Frontal cortex (tissue), 4 donors: Measurements from ENCODE around the gene BCLAF1. TPM values are rescaled to one million over a fixed set of nuclear protein-coding genes. Genes with fewer than 3 reads are reported as not detected.
"Not testable (repeated sequence)": the region's sequence is repeated elsewhere in the genome, so short reads cannot be mapped to it uniquely, and the experiment has no call there.

ENCODE experiments used
- DNase-seq, 2 donors: peaks; one replicate each; pipeline ENCODE4 v3.0.0; 2012; ENCODE audit warnings: low spot score in 2 of 2
- FAIRE-seq: peaks from 2 replicates; lab custom pipeline; 2012; peaks lifted over from hg19 to GRCh38; lab: Jason Lieb, UNC
- total RNA-seq: library from RNA; depleted of rRNA; stranded (reverse); fragments of >200 nt; gene quantifications from one replicate; pipeline ENCODE4 v1.2.3, GENCODE V29; 2014
- donor health status: control.
- donor health status: control.
- donor health status: control.

BCLAF1 gene
- total RNA-seq, 1 donor from 2014 or later: 170 TPM

DNA sequence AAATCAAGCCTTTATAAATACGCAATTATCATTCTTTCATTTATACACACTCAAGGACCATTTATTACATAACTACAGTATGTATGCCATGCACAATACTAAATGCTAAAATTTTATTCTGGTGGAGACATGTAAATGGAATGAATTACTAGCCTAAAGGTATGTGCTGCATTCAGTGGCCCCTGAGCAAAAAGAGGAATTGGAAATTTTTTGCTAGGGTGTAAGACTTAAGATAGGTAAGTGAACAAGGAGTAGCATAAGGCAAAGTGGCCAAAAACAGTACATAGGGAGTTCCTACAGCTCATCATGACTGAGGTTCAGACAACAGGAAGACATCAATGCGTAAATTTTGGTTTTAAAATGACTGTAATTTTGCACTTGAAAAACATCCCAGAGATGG, 37.2 kb downstream of the BCLAF1 start:
- FAIRE-seq: no peak

DNA sequence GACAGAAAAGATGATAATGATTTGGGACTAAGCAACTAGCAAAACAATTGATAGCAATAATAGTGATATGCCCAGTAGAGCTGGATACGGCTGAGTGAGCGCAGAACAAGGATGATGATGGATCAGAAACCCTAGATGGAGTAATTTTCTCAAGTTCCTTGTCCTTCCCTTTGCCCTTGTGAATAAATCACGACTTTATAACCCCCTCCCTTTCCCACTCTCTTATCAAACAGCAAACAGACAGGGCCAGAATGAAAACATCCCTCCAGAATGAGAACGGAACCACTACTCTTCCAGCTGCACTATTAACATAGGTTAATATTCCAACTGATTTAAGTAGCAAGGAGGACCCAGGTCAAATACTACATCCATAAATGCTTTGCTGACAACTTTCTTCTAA, 38.3 kb downstream of the BCLAF1 start:
- FAIRE-seq: no peak
- DNase-seq: no peak

More for the DNA sequence above, 37.2 kb downstream of the BCLAF1 start:
- DNase-seq: no peak

DNA sequence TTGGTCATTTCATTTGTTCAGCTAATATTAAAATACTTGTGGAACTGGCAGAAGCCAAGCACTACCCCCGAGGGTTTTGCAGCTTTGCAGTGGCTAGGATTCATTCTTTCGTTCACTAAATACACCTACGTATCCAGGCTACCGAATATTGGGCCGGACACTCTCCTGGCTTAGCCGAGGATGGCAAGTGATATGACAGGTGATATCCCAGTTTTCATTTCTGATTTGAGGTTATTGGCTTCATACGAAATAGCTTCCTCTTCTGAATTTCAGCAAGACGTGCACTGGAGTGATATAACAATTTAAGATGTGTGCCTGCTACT, 39.0 kb downstream of the BCLAF1 start:
- no peak for DNase-seq
- FAIRE-seq: no peak

DNA sequence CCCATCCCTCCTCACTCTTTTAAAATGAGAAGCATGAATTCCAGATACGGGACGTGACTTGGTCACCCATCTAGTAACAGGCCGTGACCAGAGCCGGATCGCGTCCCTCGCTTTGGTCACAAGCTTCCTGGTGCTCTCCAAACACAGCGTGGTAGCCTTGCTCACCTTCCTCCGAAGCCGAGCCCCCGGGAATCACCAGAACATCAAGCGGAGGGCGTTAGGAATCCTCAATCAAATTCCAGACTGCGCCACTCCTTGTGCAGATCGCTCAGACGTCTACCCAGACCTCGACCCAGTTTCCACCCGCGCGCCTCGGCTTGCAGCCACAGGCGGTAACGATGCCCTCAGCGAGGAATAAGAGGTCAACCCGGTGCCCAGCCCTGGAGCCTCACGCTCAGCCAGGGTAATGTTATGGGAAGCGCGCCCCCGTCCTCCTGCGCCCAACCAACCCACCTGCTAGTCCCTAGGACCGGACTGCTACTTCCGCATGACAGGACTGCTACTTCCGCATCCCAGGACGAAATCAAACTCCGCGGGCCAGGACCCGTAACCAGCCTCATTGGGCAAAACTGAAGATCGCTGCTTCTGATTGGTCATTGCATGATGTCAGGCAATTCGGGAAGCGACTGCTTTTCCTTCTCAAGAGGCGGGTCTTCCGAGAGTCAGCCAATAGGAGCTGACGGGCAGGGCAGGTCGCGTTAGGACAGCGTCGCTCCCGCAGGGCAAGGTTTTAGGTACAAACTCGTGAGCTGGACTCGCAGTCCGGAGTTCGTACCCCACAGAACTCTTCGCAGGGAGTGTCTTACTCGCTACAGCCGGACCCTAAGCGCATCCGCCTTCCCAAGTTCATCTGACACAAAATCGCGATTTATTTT, 39.6 kb downstream of the BCLAF1 start, which contains the start of gene MTFR2:
Gene MTFR2 (minus strand): TSS at position 501 of the 875 bp plus-strand sequence. CDS start 1,212 bp downstream, outside the sequence.
- DNase-seq (peak; percentile 68 to 93), FAIRE-seq (peak; percentile 95)

DNA sequence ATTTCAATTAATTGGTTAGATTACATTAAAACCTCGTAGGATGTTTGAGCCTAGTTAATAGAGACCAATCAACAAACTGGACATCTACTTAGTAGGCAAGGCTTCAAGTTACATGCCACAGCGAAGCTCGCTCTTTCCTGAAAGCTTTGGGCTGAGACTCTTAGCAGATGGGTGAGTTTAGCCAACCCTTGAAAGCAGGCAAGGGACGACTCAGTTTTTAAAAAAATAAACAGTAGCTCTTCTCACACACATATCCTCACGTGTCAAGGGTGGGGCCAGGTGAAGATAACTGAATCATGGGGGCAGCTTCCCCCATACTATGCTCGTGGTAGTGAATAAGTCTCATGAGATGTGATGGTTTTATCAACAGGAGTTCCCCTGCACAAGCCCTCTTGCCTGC, 40.3 kb downstream of the BCLAF1 start:
- DNase-seq: no peak
- FAIRE-seq: no peak

DNA sequence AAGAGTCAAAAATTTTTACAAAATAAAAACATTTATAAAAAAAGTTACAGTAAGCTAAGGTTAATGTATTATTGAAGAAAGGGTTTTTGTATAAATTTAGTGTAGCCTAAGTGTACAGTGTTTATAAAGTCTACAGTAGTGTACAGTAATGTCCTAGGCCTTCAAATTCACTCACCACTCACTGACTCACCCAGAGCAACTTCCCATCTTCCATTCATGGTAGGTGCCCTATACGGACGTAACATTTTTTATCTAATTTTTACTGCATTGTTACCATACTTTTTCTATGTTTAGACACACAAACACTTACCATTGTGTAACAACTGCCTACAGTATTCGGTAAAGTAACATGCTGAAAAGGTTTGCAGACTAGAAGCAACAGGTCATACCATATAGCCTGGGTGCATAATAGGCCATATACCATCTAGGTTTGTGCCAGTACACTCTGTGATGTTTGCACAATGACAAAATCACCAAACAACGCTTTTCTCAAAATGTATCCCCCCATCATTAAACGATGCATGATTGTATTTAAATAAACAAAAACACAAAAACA, 45.5 kb downstream of the BCLAF1 start:
- no peak for FAIRE-seq
- no peak for DNase-seq

DNA sequence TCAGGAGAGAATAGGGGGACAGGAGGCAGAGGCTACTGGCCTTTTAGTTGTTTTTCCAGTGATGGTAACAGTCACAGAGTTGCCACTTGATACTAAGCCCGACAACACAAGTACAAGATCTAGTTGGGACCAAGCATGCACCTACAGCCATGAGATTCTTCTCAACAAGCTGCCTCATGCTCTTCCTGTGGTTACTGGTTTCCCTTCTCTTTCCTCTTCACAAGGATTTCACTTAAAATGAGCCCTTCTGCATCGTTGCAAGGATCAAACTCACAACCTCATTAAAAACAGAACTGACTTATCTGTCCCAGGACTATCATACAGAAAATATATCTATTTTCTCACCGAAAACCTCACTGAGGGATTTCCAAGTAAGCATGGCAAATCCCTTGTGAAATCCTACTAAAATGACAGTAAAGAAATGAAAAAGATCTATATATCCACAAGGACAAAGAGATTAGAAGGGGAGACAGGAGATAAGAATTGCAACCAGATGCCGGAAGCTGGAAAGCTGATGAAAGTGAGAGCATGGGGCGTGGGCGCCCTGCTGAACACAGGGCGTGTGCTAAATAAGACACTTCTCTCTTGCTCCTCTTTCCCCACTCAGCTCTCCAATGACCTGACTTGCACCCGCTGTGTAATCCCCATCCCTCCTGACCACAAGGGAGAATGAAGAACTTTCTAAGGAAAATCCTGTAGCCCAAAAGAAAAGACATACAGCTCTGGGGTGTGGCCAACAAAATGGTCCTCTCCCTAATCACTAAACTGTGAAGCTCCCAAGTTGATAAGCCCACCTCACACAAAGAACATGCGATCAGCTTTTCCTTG, 53.0 kb downstream of the BCLAF1 start:
- DNase-seq (no peak), FAIRE-seq (no peak)

DNA sequence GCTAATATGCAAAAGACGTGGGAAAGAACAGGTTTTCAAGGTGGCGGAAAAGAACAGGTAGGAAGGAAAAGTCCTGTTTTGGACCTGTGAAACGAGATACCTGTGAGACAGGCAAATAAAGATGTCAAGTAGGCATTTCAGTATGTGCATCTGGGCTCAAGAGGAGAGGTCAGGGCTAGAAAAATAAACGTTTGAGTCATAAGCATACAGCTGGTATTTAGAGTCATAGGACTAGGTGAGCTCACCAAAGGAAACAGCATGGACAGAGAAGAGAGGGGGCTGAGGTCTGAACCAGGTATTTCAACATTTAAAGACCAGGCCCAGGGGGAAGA, 54.4 kb downstream of the BCLAF1 start:
- DNase-seq (no peak), FAIRE-seq (no peak)

DNA sequence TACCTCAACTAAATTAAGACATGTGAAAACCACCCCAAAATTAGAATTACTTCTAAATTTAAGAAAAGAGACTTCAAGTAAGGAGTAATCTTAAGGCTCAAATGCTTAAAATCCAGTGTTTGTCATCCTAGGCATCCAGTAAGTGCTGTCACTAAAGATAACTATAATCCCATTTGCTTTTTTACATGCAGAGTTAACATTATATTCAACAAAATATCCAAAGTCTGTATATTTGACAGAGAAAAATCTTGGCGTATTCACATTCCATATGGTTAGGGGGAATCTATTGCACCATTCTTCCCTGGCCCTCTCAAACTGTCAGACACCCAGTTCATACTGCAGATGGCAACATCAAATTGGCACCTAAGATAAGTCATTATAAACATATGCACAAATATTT, 56.9 kb downstream of the BCLAF1 start:
- DNase-seq: no peak
- no peak for FAIRE-seq

DNA sequence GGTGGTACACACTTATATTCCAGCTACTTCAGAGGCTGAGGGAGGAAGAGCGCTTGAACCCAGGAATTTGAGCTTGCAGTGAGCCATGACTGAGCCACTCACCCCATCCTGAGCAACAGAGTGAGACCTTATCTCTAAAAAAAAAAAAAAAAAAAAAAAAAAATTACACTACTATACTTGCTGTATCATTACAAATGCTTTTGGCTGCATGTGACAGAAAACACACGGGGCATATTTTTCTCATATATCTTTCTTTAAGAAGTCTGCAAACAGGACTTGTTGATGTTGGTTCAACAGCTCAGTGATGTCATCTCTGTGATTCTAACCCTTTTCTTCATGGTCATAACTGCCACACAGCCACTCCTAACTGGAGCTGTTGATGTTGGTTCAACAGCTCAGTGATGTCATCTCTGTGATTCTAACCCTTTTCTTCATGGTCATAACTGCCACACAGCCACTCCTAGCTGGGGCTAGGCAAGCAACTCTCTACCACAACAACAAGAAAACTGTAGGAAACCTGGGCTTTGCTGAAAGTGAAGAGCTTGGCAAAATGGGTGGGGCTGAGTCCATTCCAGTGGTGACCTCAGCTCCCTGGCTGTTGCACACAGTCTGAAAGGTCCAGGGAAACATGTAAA, 59.3 kb downstream of the BCLAF1 start:
- no peak for DNase-seq
- no peak for FAIRE-seq

DNA sequence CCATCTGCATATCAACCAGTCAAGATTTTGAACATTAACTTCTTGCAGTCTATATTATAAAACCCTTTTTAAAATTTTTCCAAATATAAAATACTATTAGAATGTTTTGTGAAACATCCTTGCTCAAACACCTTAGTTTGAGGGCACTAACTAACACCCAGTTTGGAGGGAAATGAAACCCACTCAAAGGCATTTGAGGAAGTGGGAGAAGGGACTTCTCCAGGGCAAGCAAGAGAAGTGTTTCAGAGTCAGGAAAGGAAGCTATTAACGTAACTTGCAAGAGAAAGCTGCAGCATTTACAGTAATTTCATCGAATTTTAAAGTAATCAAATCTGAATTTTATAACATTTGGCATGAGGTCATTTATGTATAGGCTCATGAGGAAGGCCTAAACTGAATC, 60.8 kb downstream of the BCLAF1 start:
- FAIRE-seq: no peak
- no peak for DNase-seq

DNA sequence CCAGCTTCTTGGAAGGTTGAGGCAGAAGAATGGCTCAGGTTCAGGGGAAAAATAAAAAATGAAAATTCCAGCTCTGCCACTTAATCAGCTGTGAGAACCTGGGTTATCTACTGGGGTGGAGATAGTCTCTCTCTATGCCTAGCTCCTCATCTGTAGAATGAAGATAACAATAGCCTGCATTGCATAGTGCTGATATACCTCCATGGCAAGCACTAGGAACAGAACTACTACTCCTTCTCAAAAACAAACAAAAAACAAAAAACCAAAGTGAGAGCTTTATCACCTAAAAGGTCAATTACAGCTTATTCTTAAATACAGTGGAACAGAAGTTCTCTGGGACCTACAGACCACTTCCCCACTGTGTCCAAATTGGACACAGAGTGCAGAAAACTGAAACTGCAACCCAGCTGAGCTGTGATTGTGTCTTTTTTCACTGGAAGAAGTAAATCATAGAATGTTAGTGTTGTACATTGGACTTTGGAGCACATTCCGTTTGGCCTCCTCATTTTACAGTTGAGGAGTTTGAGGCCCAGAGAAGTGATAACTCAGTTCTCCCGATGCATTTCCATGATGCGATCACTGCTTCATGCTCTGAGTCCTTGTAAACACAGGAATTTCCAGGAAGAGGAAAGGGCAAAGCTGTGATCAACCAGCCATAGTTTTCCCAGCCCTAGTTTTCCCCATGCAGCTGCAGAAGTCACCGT, 62.8 kb downstream of the BCLAF1 start:
- FAIRE-seq (no peak), DNase-seq (no peak)

DNA sequence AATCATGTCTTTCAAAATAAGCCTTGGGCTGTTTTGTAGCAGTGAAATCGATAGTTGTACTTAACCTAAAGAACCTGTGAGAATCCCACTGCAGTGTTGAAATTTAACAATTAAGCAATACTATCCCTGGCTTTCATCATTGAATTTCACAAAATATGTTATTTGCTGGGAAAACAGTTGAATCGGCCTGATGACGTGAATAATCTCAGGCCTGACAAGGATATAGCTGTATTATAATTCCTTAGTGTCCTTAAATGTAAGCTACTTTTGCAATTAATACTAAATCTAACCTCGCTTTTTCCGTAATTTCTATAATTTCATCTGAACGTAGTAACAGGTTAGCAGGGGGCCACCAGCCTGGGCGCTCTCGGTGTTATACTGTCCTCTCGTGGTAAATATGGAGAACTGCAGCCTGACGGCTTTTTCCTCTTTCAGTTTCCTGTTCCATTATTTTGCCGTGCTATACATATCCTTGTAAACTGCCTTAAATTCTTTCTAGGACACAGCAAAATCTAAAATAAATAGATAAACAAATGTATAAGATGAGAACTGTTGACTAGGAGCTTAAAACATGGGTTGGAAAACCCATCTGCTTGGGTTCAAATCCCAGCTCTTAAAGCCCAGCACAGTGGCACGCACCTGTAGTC, 63.5 kb downstream of the BCLAF1 start:
- DNase-seq: peak; percentile 14 to 41
- FAIRE-seq: no peak

DNA sequence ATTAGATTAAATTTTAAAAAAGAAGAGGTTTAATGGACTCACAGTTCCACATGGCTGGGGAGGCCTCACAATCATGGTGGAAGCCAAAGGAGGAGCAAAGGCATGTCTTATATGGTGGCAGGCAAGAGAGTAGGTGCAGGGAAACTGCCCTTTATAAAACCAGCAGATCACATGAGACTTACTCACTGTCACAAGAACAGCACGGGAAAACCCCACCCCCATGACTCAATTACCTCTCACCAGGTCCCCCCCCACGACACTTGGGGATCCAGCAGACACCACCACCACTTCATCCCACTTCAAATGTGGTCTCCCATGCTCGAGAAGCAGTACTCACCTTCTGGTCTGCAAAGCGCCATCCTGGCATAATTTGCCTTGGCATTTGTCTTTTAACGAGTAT, 64.2 kb downstream of the BCLAF1 start:
- FAIRE-seq: no peak
- no peak for DNase-seq

DNA sequence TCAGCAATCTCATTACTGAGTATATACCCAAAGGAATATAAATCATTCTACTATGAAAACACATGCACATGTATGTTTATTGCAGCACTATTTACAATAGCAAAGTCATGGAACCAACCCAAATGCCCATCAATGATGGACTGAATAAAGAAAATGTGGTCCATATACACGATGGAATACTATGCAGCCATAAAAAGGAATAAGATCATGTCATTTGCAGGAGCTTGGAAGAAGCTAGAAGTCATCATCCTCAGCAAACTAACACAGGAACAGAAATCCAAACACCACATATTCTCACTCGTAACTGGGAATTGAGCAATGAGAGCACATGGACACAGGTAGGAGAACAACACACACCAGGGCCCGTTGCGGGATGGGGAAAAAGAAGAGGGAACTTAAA, 64.7 kb downstream of the BCLAF1 start:
- not testable (repeated sequence) for FAIRE-seq

DNA sequence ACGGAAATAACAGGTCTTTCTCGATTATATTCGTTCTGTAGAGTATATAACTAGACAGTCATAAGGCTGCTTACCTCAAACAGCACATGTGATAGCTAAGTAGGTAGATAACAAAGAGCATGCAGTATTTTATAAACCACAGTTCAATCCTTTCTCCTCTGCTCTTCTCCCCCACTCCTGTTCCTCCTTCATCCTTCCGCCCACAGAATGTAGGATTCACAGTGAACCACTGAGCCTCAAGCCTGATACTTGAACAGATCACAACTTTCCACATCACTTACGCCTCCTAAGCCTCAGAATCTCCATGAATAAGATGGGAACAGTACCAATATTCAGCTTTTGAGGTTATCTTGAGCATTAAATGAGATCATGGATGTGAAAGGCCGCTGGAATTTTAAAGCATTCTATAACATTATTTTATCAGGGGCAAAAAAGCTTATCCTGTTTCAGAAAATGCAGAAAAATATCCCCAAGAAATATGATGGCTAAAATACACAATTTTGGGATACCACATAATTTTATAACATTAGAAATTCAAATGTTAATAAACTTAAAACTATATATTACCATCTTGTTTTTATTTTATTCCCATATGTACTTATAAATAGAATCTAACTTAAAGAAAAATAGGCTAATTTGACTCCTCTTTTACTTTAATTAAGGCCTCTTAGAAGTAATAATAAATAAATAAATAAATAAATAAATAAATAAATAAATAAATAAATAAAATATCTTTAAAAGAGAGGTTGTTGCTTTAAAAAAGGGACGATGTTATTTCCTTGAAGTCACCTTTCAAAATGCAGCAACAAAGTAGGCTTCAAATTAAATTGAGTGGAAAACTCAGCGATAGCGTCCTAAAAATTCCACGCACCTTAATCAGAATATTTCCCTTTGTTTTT, 72.9 kb downstream of the BCLAF1 start:
- FAIRE-seq: no peak
- no peak for DNase-seq

More for the DNA sequence above, 64.7 kb downstream of the BCLAF1 start:
- DNase-seq: not testable (repeated sequence)

DNA sequence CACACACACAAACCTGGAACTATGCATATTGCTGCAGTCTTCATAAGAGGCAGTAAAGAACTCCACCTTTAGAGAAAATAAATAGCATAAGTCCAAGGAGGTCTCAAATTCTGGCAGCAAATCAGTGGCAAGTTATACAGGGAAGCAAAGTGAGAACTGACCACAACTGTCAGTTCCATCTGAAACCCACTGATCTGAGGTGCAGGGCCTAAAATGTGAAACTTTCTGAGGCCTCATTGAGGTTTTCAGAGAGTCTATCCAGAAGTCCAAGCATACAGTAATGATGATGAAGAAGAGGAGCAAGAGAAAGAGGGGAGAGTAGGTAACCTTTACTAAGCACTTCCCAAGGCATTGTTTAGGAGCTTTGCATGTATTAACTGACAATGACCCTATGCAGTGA, 75.8 kb downstream of the BCLAF1 start:
- DNase-seq (no peak), FAIRE-seq (no peak)

DNA sequence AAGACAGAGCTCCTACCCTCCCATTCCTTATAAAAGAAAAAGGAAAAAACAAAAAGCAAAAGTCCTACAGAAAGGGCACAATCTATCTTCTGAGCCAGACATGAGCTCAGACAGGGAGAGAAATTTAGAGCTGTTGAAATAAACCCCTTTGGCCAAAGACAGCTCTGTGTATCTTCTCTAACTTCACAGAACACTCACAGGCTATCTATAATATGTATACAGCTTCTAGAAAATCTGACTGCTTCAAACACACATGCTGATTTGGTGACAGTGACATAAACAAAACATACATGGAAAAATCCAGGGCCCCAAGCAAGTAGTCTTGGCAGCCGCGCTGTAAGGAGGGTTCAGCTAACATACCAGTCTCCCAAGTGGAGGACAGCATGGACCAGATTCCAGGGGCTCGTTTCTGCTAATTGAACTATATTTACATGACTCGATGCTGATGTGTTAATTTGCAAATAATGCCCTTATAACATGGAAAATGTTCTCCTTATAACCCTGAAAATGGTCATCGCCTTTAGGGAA, 76.6 kb downstream of the BCLAF1 start:
- DNase-seq (no peak), FAIRE-seq (no peak)
